Liver (tissue), 3 donors: Measurements from ENCODE around the gene SLC27A6.

Experiments used
- ATF3 ChIP-seq: IDR thresholded peaks from 2 replicates; pipeline ENCODE4 v1.6.1; 2016; ENCODE audit warnings: antibody characterized with exemption
- FOXA2 ChIP-seq: IDR thresholded peaks from 2 replicates; pipeline ENCODE4 v1.6.1; 2016; ENCODE audit warnings: antibody characterized with exemption
- GABPA ChIP-seq, 2 donors: IDR thresholded peaks in 1 of 2; conservative IDR thresholded peaks in 1 of 2; 2 replicates each; pipeline ENCODE4 v1.6.1; 2016; ENCODE audit warnings: antibody characterized with exemption in 2 of 2, mild to moderate bottlenecking in 1 of 2, moderate library complexity in 1 of 2
- JUND ChIP-seq, 2 donors: IDR thresholded peaks; 2 replicates each; pipeline ENCODE4 v1.6.1; 2016; ENCODE audit warnings: antibody characterized with exemption in 2 of 2
- MAX ChIP-seq: IDR thresholded peaks from 2 replicates; pipeline ENCODE4 v1.6.1; 2016; ENCODE audit warnings: antibody characterized with exemption
- RAD21 ChIP-seq, 2 donors: IDR thresholded peaks; 2 replicates each; pipeline ENCODE4 v1.6.1; 2016; ENCODE audit warnings: antibody characterized with exemption in 2 of 2, mild to moderate bottlenecking in 2 of 2
- RXRA ChIP-seq, 2 donors: IDR thresholded peaks; 2 replicates each; pipeline ENCODE4 v1.6.1; 2017 to 2018; ENCODE audit warnings: antibody characterized with exemption in 2 of 2, mild to moderate bottlenecking in 1 of 2
- SP1 ChIP-seq: IDR thresholded peaks from 2 replicates; pipeline ENCODE4 v1.6.1; 2018; ENCODE audit warnings: antibody characterized with exemption, mild to moderate bottlenecking
- TAF1 ChIP-seq: conservative IDR thresholded peaks from 2 replicates; pipeline ENCODE4 v1.6.1; 2016; ENCODE audit warnings: antibody characterized with exemption, mild to moderate bottlenecking
- ZBTB33 ChIP-seq: IDR thresholded peaks from 2 replicates; pipeline ENCODE4 v1.6.1; 2016; ENCODE audit warnings: antibody characterized with exemption
- TF ChIP-seq, protein P1 (sequence below): fragments of 150-350 bp; IDR thresholded peaks from 2 replicates; pipeline ENCODE4 v1.5.1; 2017; ENCODE audit warnings: improper control_type of control experiment, low read depth, low read length; ENCODE audit not compliant: missing input control
- TF ChIP-seq, protein P2 (sequence below): IDR thresholded peaks from 2 replicates; pipeline ENCODE4 v1.6.1; 2016; ENCODE audit warnings: antibody characterized with exemption, mild to moderate bottlenecking
- donor health status: healthy.
- donor health status: healthy.

GRCh38 chr5:128919542-128919941 is 45.7 kb upstream of the SLC27A6 start:
- TF ChIP-seq MAX (no peak), GABPA (IDR thresholded peaks at IDR 0.05 in 1 of 2, conservative IDR thresholded peaks at IDR 0.05 in 1 of 2) (no peak), RXRA (IDR thresholded peaks at IDR 0.05) (no peak), ZBTB33 (no peak), JUND (IDR thresholded peaks at IDR 0.05) (no peak), SP1 (no peak), RAD21 (IDR thresholded peaks at IDR 0.05) (no peak), TAF1 (no peak), FOXA2 (no peak), ATF3 (no peak)
- TF ChIP-seq, protein P1, sequence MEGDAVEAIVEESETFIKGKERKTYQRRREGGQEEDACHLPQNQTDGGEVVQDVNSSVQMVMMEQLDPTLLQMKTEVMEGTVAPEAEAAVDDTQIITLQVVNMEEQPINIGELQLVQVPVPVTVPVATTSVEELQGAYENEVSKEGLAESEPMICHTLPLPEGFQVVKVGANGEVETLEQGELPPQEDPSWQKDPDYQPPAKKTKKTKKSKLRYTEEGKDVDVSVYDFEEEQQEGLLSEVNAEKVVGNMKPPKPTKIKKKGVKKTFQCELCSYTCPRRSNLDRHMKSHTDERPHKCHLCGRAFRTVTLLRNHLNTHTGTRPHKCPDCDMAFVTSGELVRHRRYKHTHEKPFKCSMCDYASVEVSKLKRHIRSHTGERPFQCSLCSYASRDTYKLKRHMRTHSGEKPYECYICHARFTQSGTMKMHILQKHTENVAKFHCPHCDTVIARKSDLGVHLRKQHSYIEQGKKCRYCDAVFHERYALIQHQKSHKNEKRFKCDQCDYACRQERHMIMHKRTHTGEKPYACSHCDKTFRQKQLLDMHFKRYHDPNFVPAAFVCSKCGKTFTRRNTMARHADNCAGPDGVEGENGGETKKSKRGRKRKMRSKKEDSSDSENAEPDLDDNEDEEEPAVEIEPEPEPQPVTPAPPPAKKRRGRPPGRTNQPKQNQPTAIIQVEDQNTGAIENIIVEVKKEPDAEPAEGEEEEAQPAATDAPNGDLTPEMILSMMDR: no peak
- TF ChIP-seq, protein P2, sequence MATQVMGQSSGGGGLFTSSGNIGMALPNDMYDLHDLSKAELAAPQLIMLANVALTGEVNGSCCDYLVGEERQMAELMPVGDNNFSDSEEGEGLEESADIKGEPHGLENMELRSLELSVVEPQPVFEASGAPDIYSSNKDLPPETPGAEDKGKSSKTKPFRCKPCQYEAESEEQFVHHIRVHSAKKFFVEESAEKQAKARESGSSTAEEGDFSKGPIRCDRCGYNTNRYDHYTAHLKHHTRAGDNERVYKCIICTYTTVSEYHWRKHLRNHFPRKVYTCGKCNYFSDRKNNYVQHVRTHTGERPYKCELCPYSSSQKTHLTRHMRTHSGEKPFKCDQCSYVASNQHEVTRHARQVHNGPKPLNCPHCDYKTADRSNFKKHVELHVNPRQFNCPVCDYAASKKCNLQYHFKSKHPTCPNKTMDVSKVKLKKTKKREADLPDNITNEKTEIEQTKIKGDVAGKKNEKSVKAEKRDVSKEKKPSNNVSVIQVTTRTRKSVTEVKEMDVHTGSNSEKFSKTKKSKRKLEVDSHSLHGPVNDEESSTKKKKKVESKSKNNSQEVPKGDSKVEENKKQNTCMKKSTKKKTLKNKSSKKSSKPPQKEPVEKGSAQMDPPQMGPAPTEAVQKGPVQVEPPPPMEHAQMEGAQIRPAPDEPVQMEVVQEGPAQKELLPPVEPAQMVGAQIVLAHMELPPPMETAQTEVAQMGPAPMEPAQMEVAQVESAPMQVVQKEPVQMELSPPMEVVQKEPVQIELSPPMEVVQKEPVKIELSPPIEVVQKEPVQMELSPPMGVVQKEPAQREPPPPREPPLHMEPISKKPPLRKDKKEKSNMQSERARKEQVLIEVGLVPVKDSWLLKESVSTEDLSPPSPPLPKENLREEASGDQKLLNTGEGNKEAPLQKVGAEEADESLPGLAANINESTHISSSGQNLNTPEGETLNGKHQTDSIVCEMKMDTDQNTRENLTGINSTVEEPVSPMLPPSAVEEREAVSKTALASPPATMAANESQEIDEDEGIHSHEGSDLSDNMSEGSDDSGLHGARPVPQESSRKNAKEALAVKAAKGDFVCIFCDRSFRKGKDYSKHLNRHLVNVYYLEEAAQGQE: no peak
